Stimulated activated CD4-positive, alpha-beta T cell treated with anti-CD3 and anti-CD28 coated beads, Interleukin-4, amount 100 ng/mL, for 24 hours (primary cell): ENCODE measurements around the gene CD81.

Experiments used
- DNase-seq: peaks from one replicate; pipeline ENCODE4 v3.0.0-alpha.2; 2020

Gene CD81

GRCh38 chr11:2408671-2409070 lies 31.6 kb downstream of the CD81 start:
- no peak for DNase-seq

GRCh38 chr11:2409126-2409525 lies 32.0 kb downstream of the CD81 start:
- DNase-seq, result no peak

- no peak for DNase-seq
These were observed 32.7 kb downstream of the CD81 start for GRCh38 chr11:2409611-2410468.

- no peak for DNase-seq
These were observed 33.5 kb downstream of the CD81 start for GRCh38 chr11:2410616-2411015.

- no peak for DNase-seq
These were observed 34.6 kb downstream of the CD81 start for GRCh38 chr11:2411446-2412305.

GRCh38 chr11:2412323-2412722 lies 35.2 kb downstream of the CD81 start:
- no peak for DNase-seq

- DNase-seq, result no peak
These were observed 36.9 kb downstream of the CD81 start for GRCh38 chr11:2413742-2414579.

- no peak for DNase-seq
These were observed 37.5 kb downstream of the CD81 start for GRCh38 chr11:2414616-2415015.

GRCh38 chr11:2415171-2415570 lies 38.1 kb downstream of the CD81 start:
- no peak for DNase-seq

- no peak for DNase-seq
These were observed 38.7 kb downstream of the CD81 start for GRCh38 chr11:2415601-2416380.

GRCh38 chr11:2416765-2417164 lies 39.7 kb downstream of the CD81 start:
- DNase-seq, result no peak

GRCh38 chr11:2417856-2418692 lies 41.0 kb downstream of the CD81 start:
- no peak for DNase-seq

- DNase-seq, result no peak
These were observed 41.7 kb downstream of the CD81 start for GRCh38 chr11:2418693-2419360.

GRCh38 chr11:2419638-2420501 lies 42.8 kb downstream of the CD81 start:
- DNase-seq, result peak; percentile 63

GRCh38 chr11:2420502-2421225 lies 43.6 kb downstream of the CD81 start:
- peak; percentile 74 for DNase-seq

GRCh38 chr11:2421226-2421994 lies 44.3 kb downstream of the CD81 start:
- no peak for DNase-seq

- no peak for DNase-seq
These were observed 44.9 kb downstream of the CD81 start for GRCh38 chr11:2421996-2422395.
